Thymus (tissue), 11 donors: Measurements from ENCODE around the gene TUBGCP2. TPM values are rescaled to one million over a fixed set of nuclear protein-coding genes. Genes with fewer than 3 reads are reported as not detected.
A peak's percentile ranks its signal among the peaks of the same experiment; 100 is the strongest.

Experiments used
- DNase-seq, 9 donors: peaks; one replicate each; pipeline ENCODE4 v3.0.0-alpha.2; 2013; ENCODE audit warnings: low spot score in 9 of 9, low read depth in 6 of 9, missing footprints in 1 of 9
- H3K27ac ChIP-seq, 2 donors: one replicate each; pipeline ENCODE4 v1.5.1; 2013; ENCODE audit warnings: control low read depth in 1 of 2, low read depth in 1 of 2, low read length in 1 of 2, mild to moderate bottlenecking in 1 of 2, moderate library complexity in 1 of 2
- H3K27me3 ChIP-seq, 2 donors: one replicate each; pipeline ENCODE4 v1.5.1; 2013; ENCODE audit warnings: low read length in 1 of 2; ENCODE audit not compliant: control insufficient read depth in 2 of 2, insufficient read depth in 1 of 2
- H3K36me3 ChIP-seq, 2 donors: one replicate each; pipeline ENCODE4 v1.5.1; 2013; ENCODE audit warnings: low read length in 1 of 2, mild to moderate bottlenecking in 1 of 2, moderate library complexity in 1 of 2; ENCODE audit not compliant: control insufficient read depth in 2 of 2, insufficient read depth in 2 of 2
- H3K4me1 ChIP-seq, 2 donors: one replicate each; pipeline ENCODE4 v1.5.1; 2013; ENCODE audit warnings: low read length in 2 of 2; ENCODE audit not compliant: control insufficient read depth in 2 of 2, insufficient read depth in 2 of 2
- H3K4me3 ChIP-seq, 2 donors: one replicate each; pipeline ENCODE4 v1.5.1; 2013; ENCODE audit warnings: low read length in 2 of 2, control low read depth in 1 of 2, mild to moderate bottlenecking in 1 of 2
- H3K9me3 ChIP-seq, 2 donors: one replicate each; pipeline ENCODE4 v1.5.1; 2013; ENCODE audit warnings: low read length in 1 of 2, mild to moderate bottlenecking in 1 of 2; ENCODE audit not compliant: control insufficient read depth in 2 of 2, insufficient read depth in 1 of 2
- WGBS: extraction: QIAGEN DNeasy Blood & Tissue Kit; methylation state at CpG from one replicate; pipeline ENCODE4 v1.1.7; 2013; 5-methylcytosine and 5-hydroxymethylcytosine counted together
- polyA plus RNA-seq: library from polyadenylated mRNA; stranded (reverse); fragments of 200-250 nt; gene quantifications from one replicate; pipeline ENCODE4 v1.2.3, GENCODE V29; 2013
- total RNA-seq: library from RNA; stranded (reverse); fragments of 120-200 nt; gene quantifications from one replicate; pipeline ENCODE4 v1.2.4, GENCODE V29; 2013
- donor health status: healthy.

The TUBGCP2 gene
- total and polyA plus RNA-seq, 2 donors = 26.9 to 164 TPM

- over 99% methylated on average over 8 of the region's 8 CpGs for WGBS
- H3K4me3 ChIP-seq = no peak overlapping the region
- H3K27me3 ChIP-seq = no peaks in the 10 kb centered on the region
- H3K9me3 ChIP-seq = peaks cover 2 to 15% of the 10 kb centered on the region in 2 donors
- peaks cover 27 to 35% of the 10 kb centered on the region in 2 donors for H3K36me3 ChIP-seq
- peaks cover 11 to 16% of the 10 kb centered on the region in 2 donors for H3K4me1 ChIP-seq
- DNase-seq = no peak
- no peak overlapping the region for H3K27ac ChIP-seq
These were observed 2.1 kb upstream of the TUBGCP2 start for GRCh38 chr10:133310789-133311188.

- H3K4me1 ChIP-seq = peaks cover 11 to 16% of the 10 kb centered on the region in 2 donors
- WGBS = 99% methylated on average over 16 of the region's 16 CpGs
- H3K9me3 ChIP-seq = peaks cover 2 to 15% of the 10 kb centered on the region in 2 donors
- no peaks in the 10 kb centered on the region for H3K27me3 ChIP-seq
- DNase-seq = no peak
- H3K27ac ChIP-seq = no peak overlapping the region
- no peak overlapping the region for H3K4me3 ChIP-seq
- H3K36me3 ChIP-seq = peaks cover 27 to 35% of the 10 kb centered on the region in 2 donors
These were observed 1.7 kb upstream of the TUBGCP2 start for GRCh38 chr10:133310399-133310755.

- Histone ChIP-seq H3K36me3 (peaks cover 27 to 35% of the 10 kb centered on the region in 2 donors), H3K27ac (peak overlapping the region in 1 of 2 donors; percentile 65), H3K4me3 (no peak overlapping the region), H3K9me3 (peaks cover 2 to 15% of the 10 kb centered on the region in 2 donors), H3K4me1 (peaks cover 11 to 16% of the 10 kb centered on the region in 2 donors), H3K27me3 (no peaks in the 10 kb centered on the region)
- no peak for DNase-seq
- WGBS = 92% methylated on average over 33 of the region's 33 CpGs
These were observed 1.2 kb upstream of the TUBGCP2 start for GRCh38 chr10:133309720-133310398.

GRCh38 chr10:133309100-133309719, 538 bp upstream of the TUBGCP2 start:
- H3K4me3 ChIP-seq = peak overlapping the region; percentile 90 to 95
- 34% methylated on average over 46 of the region's 46 CpGs for WGBS
- H3K4me1 ChIP-seq = peaks cover 11 to 16% of the 10 kb centered on the region in 2 donors
- H3K36me3 ChIP-seq = peaks cover 27 to 35% of the 10 kb centered on the region in 2 donors
- H3K27me3 ChIP-seq = no peaks in the 10 kb centered on the region
- H3K9me3 ChIP-seq = peaks cover 2 to 15% of the 10 kb centered on the region in 2 donors
- DNase-seq = peak; percentile 66 to 92 (median 77)
- peak overlapping the region; percentile 81 to 96 for H3K27ac ChIP-seq

GRCh38 chr10:133307776-133308420, 774 bp downstream of the TUBGCP2 start:
- H3K36me3 ChIP-seq = peaks cover 24 to 36% of the 10 kb centered on the region in 2 donors
- peaks cover 11 to 16% of the 10 kb centered on the region in 2 donors for H3K4me1 ChIP-seq
- peak; percentile 71 to 93 (median 82) for DNase-seq
- peaks cover 2 to 15% of the 10 kb centered on the region in 2 donors for H3K9me3 ChIP-seq
- 3% methylated on average over 25 of the region's 25 CpGs for WGBS
- H3K27me3 ChIP-seq = no peaks in the 10 kb centered on the region
- peak overlapping the region; percentile 88 to 96 for H3K27ac ChIP-seq
- H3K4me3 ChIP-seq = peak overlapping the region; percentile 90 to 95

GRCh38 chr10:133306941-133307379, 1.7 kb downstream of the TUBGCP2 start:
- 96% methylated on average over 17 of the region's 17 CpGs for WGBS
- Histone ChIP-seq H3K4me1 (peaks cover 11 to 16% of the 10 kb centered on the region in 2 donors), H3K27ac (no peak overlapping the region), H3K27me3 (no peaks in the 10 kb centered on the region), H3K9me3 (peaks cover 2 to 15% of the 10 kb centered on the region in 2 donors), H3K4me3 (no peak overlapping the region), H3K36me3 (peaks cover 21 to 34% of the 10 kb centered on the region in 2 donors)
- no peak for DNase-seq

GRCh38 chr10:133306097-133306476, 2.6 kb downstream of the TUBGCP2 start:
- Histone ChIP-seq H3K27ac (peak overlapping the region in 1 of 2 donors; percentile 41), H3K4me3 (no peak overlapping the region), H3K9me3 (peaks cover 2 to 15% of the 10 kb centered on the region in 2 donors), H3K27me3 (no peaks in the 10 kb centered on the region), H3K4me1 (peaks cover 11 to 16% of the 10 kb centered on the region in 2 donors), H3K36me3 (peaks cover 15 to 33% of the 10 kb centered on the region in 2 donors)
- DNase-seq = no peak
- 98% methylated on average over 5 of the region's 5 CpGs for WGBS

GRCh38 chr10:133303206-133303605, 5.5 kb downstream of the TUBGCP2 start:
- Histone ChIP-seq H3K27ac (no peak overlapping the region), H3K9me3 (no peaks in the 10 kb centered on the region), H3K27me3 (no peaks in the 10 kb centered on the region), H3K4me3 (no peak overlapping the region), H3K36me3 (peaks cover 19 to 45% of the 10 kb centered on the region in 2 donors), H3K4me1 (peaks cover 3 to 12% of the 10 kb centered on the region in 2 donors)
- DNase-seq = no peak
- WGBS = 95% methylated on average over 10 of the region's 10 CpGs

- no peak overlapping the region for H3K4me3 ChIP-seq
- H3K4me1 ChIP-seq = peaks cover 3 to 4% of the 10 kb centered on the region in 2 donors
- no peaks in the 10 kb centered on the region for H3K9me3 ChIP-seq
- no peak for DNase-seq
- H3K27ac ChIP-seq = no peak overlapping the region
- WGBS = 99% methylated on average over 14 of the region's 14 CpGs
- H3K36me3 ChIP-seq = peaks cover 28 to 55% of the 10 kb centered on the region in 2 donors
- no peaks in the 10 kb centered on the region for H3K27me3 ChIP-seq
These were observed 6.4 kb downstream of the TUBGCP2 start for GRCh38 chr10:133302230-133302629.
